MM.1S (cell line): ENCODE data around the gene SRCIN1.

Experiments used
- DNase-seq: peaks from one replicate; pipeline ENCODE4 v3.0.0-alpha.2; 2015
- H2AFZ ChIP-seq: fragments of 300-600 bp; sonication (generic); 2 replicates; pipeline ENCODE4 v1.6.0; 2016; ENCODE audit warnings: antibody characterized with exemption, low read length
- H3F3A ChIP-seq: fragments of 300-600 bp; sonication (generic); 2 replicates; pipeline ENCODE4 v1.6.1; 2016; ENCODE audit warnings: mild to moderate bottlenecking, antibody characterized with exemption, low read length, moderate library complexity, mixed read lengths; ENCODE audit not compliant: insufficient read depth
- H3K27ac ChIP-seq: fragments of 300-600 bp; sonication (generic); 2 replicates; pipeline ENCODE4 v1.5.1; 2016; ENCODE audit warnings: mild to moderate bottlenecking, low read length
- H3K27me3 ChIP-seq: fragments of 300-600 bp; sonication (generic); replicated peaks from 2 replicates; pipeline ENCODE4 v1.6.0; 2016; ENCODE audit warnings: low read length; ENCODE audit not compliant: insufficient read depth
- H3K36me3 ChIP-seq: fragments of 300-600 bp; sonication (generic); replicated peaks from 2 replicates; pipeline ENCODE4 v1.6.1; 2016; ENCODE audit warnings: mild to moderate bottlenecking, low read length, mixed read lengths; ENCODE audit not compliant: insufficient read depth
- H3K4me1 ChIP-seq: fragments of 300-600 bp; sonication (generic); 2 replicates; pipeline ENCODE4 v1.6.1; 2016; ENCODE audit warnings: low read length, mixed read lengths
- H3K4me2 ChIP-seq: fragments of 300-600 bp; sonication (generic); 2 replicates; pipeline ENCODE4 v1.6.0; 2016; ENCODE audit warnings: low read depth, low read length
- H3K4me3 ChIP-seq: fragments of 300-600 bp; sonication (generic); 2 replicates; pipeline ENCODE4 v1.5.1; 2016; ENCODE audit warnings: low read length, mixed read lengths
- H3K79me2 ChIP-seq: fragments of 300-600 bp; sonication (generic); 2 replicates; pipeline ENCODE4 v1.6.1; 2016; ENCODE audit warnings: mixed run types, low read length, mixed read lengths
- H3K9ac ChIP-seq: fragments of 300-600 bp; sonication (generic); 2 replicates; pipeline ENCODE4 v1.6.1; 2016; ENCODE audit warnings: low read length, mixed read lengths
- H3K9me2 ChIP-seq: fragments of 300-600 bp; sonication (generic); replicated peaks from 2 replicates; pipeline ENCODE4 v1.6.1; 2016; ENCODE audit warnings: mild to moderate bottlenecking, low read length, mixed read lengths; ENCODE audit not compliant: insufficient read depth
- H3K9me3 ChIP-seq: fragments of 300-600 bp; sonication (generic); replicated peaks from 2 replicates; pipeline ENCODE4 v1.6.1; 2016; ENCODE audit warnings: mild to moderate bottlenecking, low read length, mixed read lengths; ENCODE audit not compliant: insufficient read depth
- H4K20me1 ChIP-seq: fragments of 300-600 bp; sonication (generic); 2 replicates; pipeline ENCODE4 v1.6.1; 2016; ENCODE audit warnings: mild to moderate bottlenecking, low read length, moderate library complexity, mixed read lengths; ENCODE audit not compliant: insufficient read depth
- CTCF ChIP-seq: fragments of 300-600 bp; sonication (generic); IDR thresholded peaks from 2 replicates; pipeline ENCODE4 v1.5.1; 2016; ENCODE audit warnings: antibody characterized with exemption, low read length, mixed read lengths
- EZH2 ChIP-seq: fragments of 300-600 bp; sonication (generic); optimal IDR thresholded peaks from 2 replicates; pipeline ENCODE3; 2017; ENCODE audit warnings: low read depth, mild to moderate bottlenecking, antibody characterized with exemption, low read length, mixed read lengths
- EZH2phosphoT487 ChIP-seq: fragments of 300-600 bp; sonication (generic); IDR thresholded peaks from 2 replicates; pipeline ENCODE4 v1.6.1; 2018; ENCODE audit warnings: antibody characterized with exemption, low read length

Gene SRCIN1

GRCh38 chr17:38575781-38576180 lies 30.0 kb downstream of the SRCIN1 start:
- DNase-seq, result no peak

DNA sequence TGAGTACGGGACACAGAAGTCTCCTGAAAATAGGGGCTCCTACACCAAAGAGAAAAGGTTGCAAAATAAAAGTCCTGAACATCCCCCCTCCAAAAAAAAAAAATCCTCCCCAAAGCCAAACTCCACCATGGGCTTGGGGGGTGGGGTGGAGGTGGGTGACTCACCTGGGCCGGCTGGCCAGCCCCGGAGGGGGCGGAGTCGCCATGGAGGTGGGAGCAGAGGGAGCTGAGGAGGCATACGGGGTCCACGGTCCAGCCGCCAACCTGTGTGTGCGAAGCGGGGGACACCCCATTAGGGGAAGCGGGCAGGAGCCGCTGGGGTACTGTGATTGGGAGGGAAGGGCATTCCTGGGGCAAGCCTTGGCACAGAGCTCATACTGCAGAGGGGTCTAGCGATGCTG lies 31.0 kb downstream of the SRCIN1 start:
- Histone ChIP-seq H3K27me3 (peaks cover 96% of the 10 kb centered on the region), H2AFZ (no peak overlapping the region), H3K4me1 (no peaks in the 10 kb centered on the region), H3K9me2 (no peaks in the 10 kb centered on the region), H3K9me3 (no peaks in the 10 kb centered on the region), H3K9ac (no peak overlapping the region), H4K20me1 (no peaks in the 10 kb centered on the region; the same call in 1 of the 2 replicates), H3K36me3 (no peaks in the 10 kb centered on the region), H3K79me2 (no peaks in the 10 kb centered on the region), H3K27ac (no peak overlapping the region), H3F3A (no peaks in the 10 kb centered on the region), H3K4me3 (no peak overlapping the region), H3K4me2 (no peak overlapping the region)
- no peak for DNase-seq
- TF ChIP-seq EZH2phosphoT487, result no peak

More at GRCh38 chr17:38575781-38576180, 30.0 kb downstream of the SRCIN1 start:
- H3F3A ChIP-seq, result no peaks in the 10 kb centered on the region
- H3K9ac ChIP-seq, result no peak overlapping the region
- no peaks in the 10 kb centered on the region; the same call in 1 of the 2 replicates for H4K20me1 ChIP-seq
- H3K27ac ChIP-seq, result no peak overlapping the region
- H3K27me3 ChIP-seq, result peaks cover 96% of the 10 kb centered on the region
- no peaks in the 10 kb centered on the region for H3K9me3 ChIP-seq
- no peaks in the 10 kb centered on the region for H3K36me3 ChIP-seq
- H3K9me2 ChIP-seq, result no peaks in the 10 kb centered on the region
- no peaks in the 10 kb centered on the region for H3K79me2 ChIP-seq
- no peak overlapping the region for H2AFZ ChIP-seq
- no peaks in the 10 kb centered on the region for H3K4me1 ChIP-seq
- H3K4me2 ChIP-seq, result no peak overlapping the region
- no peak overlapping the region for H3K4me3 ChIP-seq
- TF ChIP-seq EZH2phosphoT487, result no peak
- no peak for TF ChIP-seq EZH2
- TF ChIP-seq CTCF, result no peak

GRCh38 chr17:38572669-38573365 lies 32.9 kb downstream of the SRCIN1 start:
- Histone ChIP-seq H3K9me3 (no peaks in the 10 kb centered on the region), H3K4me3 (peak overlapping the region; percentile 21; the same call in 1 of the 2 replicates), H3F3A (no peaks in the 10 kb centered on the region), H3K9me2 (no peaks in the 10 kb centered on the region), H3K27ac (no peak overlapping the region), H2AFZ (no peak overlapping the region), H3K9ac (no peak overlapping the region), H3K4me1 (no peaks in the 10 kb centered on the region), H3K79me2 (no peaks in the 10 kb centered on the region), H3K36me3 (no peaks in the 10 kb centered on the region), H3K27me3 (peaks cover 97% of the 10 kb centered on the region), H3K4me2 (peak overlapping the region; percentile 39; the same call in 1 of the 2 replicates), H4K20me1 (no peaks in the 10 kb centered on the region; the same call in 1 of the 2 replicates)
- peak; percentile 21 for DNase-seq
- peak; percentile 74 for TF ChIP-seq EZH2
- TF ChIP-seq CTCF, result no peak
- TF ChIP-seq EZH2phosphoT487, result no peak
